NCI-H460 (cell line): ENCODE results near the gene GOT2. TPM values are rescaled to one million over a fixed set of nuclear protein-coding genes. Genes with fewer than 3 reads are reported as not detected.
"Not testable (repeated sequence)": the region's sequence is repeated elsewhere in the genome, so short reads cannot be mapped to it uniquely, and the experiment has no call there.

ENCODE experiments used
- DNase-seq: peaks from one replicate; pipeline ENCODE4 v3.0.0-alpha.2; 2016; ENCODE audit warnings: low read depth; ENCODE audit errors: extremely low read depth
- total RNA-seq: library from RNA; depleted of rRNA; stranded (reverse); fragments of >200 nt; shearing (Covaris generic); gene quantifications from 2 replicates; pipeline ENCODE4 v1.2.3, GENCODE V29; 2014

Gene GOT2
- total RNA-seq, 1 experiment from 2014 or later: 172 TPM

GRCh38 chr16:58723109-58723508 is 11.0 kb downstream of the GOT2 start:
- no peak for DNase-seq

GRCh38 chr16:58717994-58718393 is 16.1 kb downstream of the GOT2 start:
- no peak for DNase-seq

- no peak for DNase-seq
Measured at GRCh38 chr16:58716468-58716867, 17.6 kb downstream of the GOT2 start.

GRCh38 chr16:58713742-58714141 is 20.4 kb downstream of the GOT2 start:
- DNase-seq: no peak

GRCh38 chr16:58709333-58709732 is 24.8 kb downstream of the GOT2 start:
- no peak for DNase-seq

- DNase-seq: no peak
Measured at GRCh38 chr16:58699151-58699550, 35.0 kb downstream of the GOT2 start.

GRCh38 chr16:58695368-58695767 is 38.7 kb downstream of the GOT2 start:
- no peak for DNase-seq

- DNase-seq: no peak
Measured at GRCh38 chr16:58692450-58692849, 41.7 kb downstream of the GOT2 start.

- DNase-seq: not testable (repeated sequence)
Measured at GRCh38 chr16:58686985-58687706, 47.0 kb downstream of the GOT2 start.

GRCh38 chr16:58685084-58685449 is 49.0 kb downstream of the GOT2 start:
- no peak for DNase-seq

- DNase-seq: peak; percentile 80
Measured at GRCh38 chr16:58684354-58685083, 49.6 kb downstream of the GOT2 start, which contains the start of gene SLC38A7. TSS of gene SLC38A7 (minus strand) at chr16:58684770. CDS start at chr16:58680126, 4,644 bp downstream.

GRCh38 chr16:58684001-58684353 is 50.1 kb downstream of the GOT2 start:
- no peak for DNase-seq

- no peak for DNase-seq
Measured at GRCh38 chr16:58679763-58680162, 54.4 kb downstream of the GOT2 start.

GRCh38 chr16:58678716-58679115 is 55.4 kb downstream of the GOT2 start:
- peak; percentile 32 for DNase-seq

GRCh38 chr16:58678269-58678668 is 55.8 kb downstream of the GOT2 start:
- DNase-seq: no peak

- no peak for DNase-seq
Measured at GRCh38 chr16:58670946-58671583, 63.1 kb downstream of the GOT2 start.

GRCh38 chr16:58670177-58670576 is 63.9 kb downstream of the GOT2 start:
- no peak for DNase-seq

GRCh38 chr16:58665200-58665599 is 68.9 kb downstream of the GOT2 start:
- no peak for DNase-seq

- peak; percentile 94 for DNase-seq
Measured at GRCh38 chr16:58661199-58661830, 72.8 kb downstream of the GOT2 start.

- not testable (repeated sequence) for DNase-seq
Measured at GRCh38 chr16:58659911-58660310, 74.2 kb downstream of the GOT2 start.

GRCh38 chr16:58658796-58659211 is 75.3 kb downstream of the GOT2 start:
- DNase-seq: no peak
